Liver (tissue), 9 donors: Measurements from ENCODE around the gene LRRC45. TPM values are rescaled to one million over a fixed set of nuclear protein-coding genes. Genes with fewer than 3 reads are reported as not detected.

Experiments used
- DNase-seq: peaks from one replicate; pipeline ENCODE4 v3.0.0-alpha.2; 2017; ENCODE audit warnings: low spot score
- H3K27ac ChIP-seq, 2 donors: one replicate each; pipeline ENCODE4 v1.7.0; 2013; ENCODE audit warnings: inconsistent platforms in 2 of 2, low read length in 2 of 2, control low read depth in 1 of 2, low read depth in 1 of 2, mild to moderate bottlenecking in 1 of 2
- H3K27me3 ChIP-seq, 4 donors: one replicate each; pipeline versions ENCODE4 v1.6.1 to v1.7.0; 2013; ENCODE audit warnings: low read length in 3 of 4, inconsistent platforms in 1 of 4, mild to moderate bottlenecking in 1 of 4, moderate library complexity in 1 of 4; ENCODE audit not compliant: control insufficient read depth in 4 of 4, insufficient read depth in 4 of 4
- H3K36me3 ChIP-seq, 4 donors: one replicate each; pipeline versions ENCODE4 v1.6.1 to v1.7.0; 2013; ENCODE audit warnings: low read length in 3 of 4, mild to moderate bottlenecking in 3 of 4, low read depth in 1 of 4, moderate library complexity in 1 of 4; ENCODE audit not compliant: control insufficient read depth in 4 of 4, insufficient read depth in 3 of 4
- H3K4me1 ChIP-seq, 4 donors: one replicate each; pipeline versions ENCODE4 v1.6.1 to v1.7.0; 2013; ENCODE audit warnings: low read length in 3 of 4, mild to moderate bottlenecking in 3 of 4, moderate library complexity in 1 of 4; ENCODE audit not compliant: control insufficient read depth in 4 of 4, insufficient read depth in 4 of 4
- H3K4me3 ChIP-seq, 3 donors: one replicate each; pipeline versions ENCODE4 v1.6.1 to v1.7.0; 2013; ENCODE audit warnings: low read length in 3 of 3, control low read depth in 1 of 3, low read depth in 1 of 3, mild to moderate bottlenecking in 1 of 3
- H3K9ac ChIP-seq, 2 donors: one replicate each; pipeline ENCODE4 v1.7.0; 2013; ENCODE audit warnings: low read length in 2 of 2, mild to moderate bottlenecking in 2 of 2, moderate library complexity in 2 of 2, control low read depth in 1 of 2, low read depth in 1 of 2
- H3K9me3 ChIP-seq, 4 donors: one replicate each; pipeline versions ENCODE4 v1.6.1 to v1.7.0; 2013; ENCODE audit warnings: low read length in 3 of 4; ENCODE audit not compliant: control insufficient read depth in 4 of 4
- ATF3 ChIP-seq: IDR thresholded peaks from 2 replicates; pipeline ENCODE4 v1.6.1; 2016; ENCODE audit warnings: antibody characterized with exemption
- CTCF ChIP-seq: fragments of 150-350 bp; IDR thresholded peaks from 2 replicates; pipeline ENCODE4 v1.5.1; 2017; ENCODE audit warnings: improper control_type of control experiment, low read depth, low read length; ENCODE audit not compliant: missing input control
- EGR1 ChIP-seq, 2 donors: IDR thresholded peaks; 2 replicates each; pipeline ENCODE4 v1.6.1; 2016 to 2018; ENCODE audit warnings: antibody characterized with exemption in 2 of 2, low read depth in 2 of 2
- FOXA1 ChIP-seq: IDR thresholded peaks from 2 replicates; pipeline ENCODE4 v1.6.1; 2016; ENCODE audit warnings: antibody characterized with exemption
- FOXA2 ChIP-seq: IDR thresholded peaks from 2 replicates; pipeline ENCODE4 v1.6.1; 2016; ENCODE audit warnings: antibody characterized with exemption
- GABPA ChIP-seq, 2 donors: IDR thresholded peaks in 1 of 2; conservative IDR thresholded peaks in 1 of 2; 2 replicates each; pipeline ENCODE4 v1.6.1; 2016; ENCODE audit warnings: antibody characterized with exemption in 2 of 2, mild to moderate bottlenecking in 1 of 2, moderate library complexity in 1 of 2
- HNF4A ChIP-seq, 2 donors: conservative IDR thresholded peaks; 2 replicates each; pipeline ENCODE4 v1.6.1; 2016; ENCODE audit warnings: antibody characterized with exemption in 2 of 2, mild to moderate bottlenecking in 2 of 2
- HNF4G ChIP-seq: IDR thresholded peaks from 2 replicates; pipeline ENCODE4 v1.6.1; 2016; ENCODE audit warnings: antibody characterized with exemption
- JUND ChIP-seq, 2 donors: IDR thresholded peaks; 2 replicates each; pipeline ENCODE4 v1.6.1; 2016; ENCODE audit warnings: antibody characterized with exemption in 2 of 2
- MAX ChIP-seq: IDR thresholded peaks from 2 replicates; pipeline ENCODE4 v1.6.1; 2016; ENCODE audit warnings: antibody characterized with exemption
- NR2F2 ChIP-seq: IDR thresholded peaks from 2 replicates; pipeline ENCODE4 v1.6.1; 2016; ENCODE audit warnings: antibody characterized with exemption
- RAD21 ChIP-seq, 2 donors: IDR thresholded peaks; 2 replicates each; pipeline ENCODE4 v1.6.1; 2016; ENCODE audit warnings: antibody characterized with exemption in 2 of 2, mild to moderate bottlenecking in 2 of 2
- REST ChIP-seq: IDR thresholded peaks from 2 replicates; pipeline ENCODE4 v1.6.1; 2016; ENCODE audit warnings: antibody characterized with exemption, mild to moderate bottlenecking
- RXRA ChIP-seq, 2 donors: IDR thresholded peaks; 2 replicates each; pipeline ENCODE4 v1.6.1; 2017 to 2018; ENCODE audit warnings: antibody characterized with exemption in 2 of 2, mild to moderate bottlenecking in 1 of 2
- SP1 ChIP-seq: IDR thresholded peaks from 2 replicates; pipeline ENCODE4 v1.6.1; 2018; ENCODE audit warnings: antibody characterized with exemption, mild to moderate bottlenecking
- TAF1 ChIP-seq: conservative IDR thresholded peaks from 2 replicates; pipeline ENCODE4 v1.6.1; 2016; ENCODE audit warnings: antibody characterized with exemption, mild to moderate bottlenecking
- YY1 ChIP-seq: IDR thresholded peaks from 2 replicates; pipeline ENCODE4 v1.6.1; 2016; ENCODE audit warnings: antibody characterized with exemption, mild to moderate bottlenecking
- ZBTB33 ChIP-seq: IDR thresholded peaks from 2 replicates; pipeline ENCODE4 v1.6.1; 2016; ENCODE audit warnings: antibody characterized with exemption
- polyA plus RNA-seq, 2 donors: library from polyadenylated mRNA; stranded (reverse) in 1 of 2; unstranded in 1 of 2; fragments of 200-250 nt in 1 of 2; fragments of >200 nt in 1 of 2; fragmentation: Nextera tagmentation in 1 of 2; extraction: Ambion mirVana in 1 of 2; gene quantifications; one replicate each; pipeline versions ENCODE4 v1.2.1 to v1.2.3, GENCODE V29; 2013 to 2015
- total RNA-seq, 2 donors: library from RNA; depleted of rRNA; stranded (reverse); fragments of >200 nt; gene quantifications; one replicate each; pipeline ENCODE4 v1.2.3, GENCODE V29; 2014
- donor health status: healthy.
- donor health status: healthy.
- donor health status: healthy.
- donor health status: healthy.
- donor health status: healthy.

Gene LRRC45
- total and polyA plus RNA-seq, 4 donors = 4.0 to 14.1 (median 7.0) TPM

GRCh38 chr17:81973432-81973831, 49.7 kb upstream of the LRRC45 start:
- Histone ChIP-seq H3K27ac (no peak overlapping the region), H3K9ac (no peak overlapping the region), H3K27me3 (no peaks in the 10 kb centered on the region), H3K36me3 (no peaks in the 10 kb centered on the region), H3K4me1 (peaks cover 3 to 26% (median 11%) of the 10 kb centered on the region in 4 donors), H3K4me3 (no peak overlapping the region), H3K9me3 (peaks cover 0 to 2% (median 0%) of the 10 kb centered on the region in 4 donors)
- DNase-seq = no peak
- TF ChIP-seq SP1 = no peak
- TF ChIP-seq NR2F2 = no peak
- TF ChIP-seq ZBTB33 = no peak
- no peak for TF ChIP-seq HNF4A (conservative IDR thresholded peaks at IDR 0.05)
- TF ChIP-seq RXRA (IDR thresholded peaks at IDR 0.05) = no peak
- no peak for TF ChIP-seq REST
- no peak for TF ChIP-seq EGR1 (IDR thresholded peaks at IDR 0.05; ENCODE audit: low read depth in 2 of 2)
- no peak for TF ChIP-seq MAX
- TF ChIP-seq FOXA1 = no peak
- TF ChIP-seq CTCF = no peak
- TF ChIP-seq YY1 = no peak
- TF ChIP-seq GABPA (IDR thresholded peaks at IDR 0.05 in 1 of 2, conservative IDR thresholded peaks at IDR 0.05 in 1 of 2) = no peak
- no peak for TF ChIP-seq FOXA2
- no peak for TF ChIP-seq TAF1
- TF ChIP-seq JUND (IDR thresholded peaks at IDR 0.05) = no peak
- no peak for TF ChIP-seq HNF4G
- TF ChIP-seq ATF3 = no peak
- no peak for TF ChIP-seq RAD21 (IDR thresholded peaks at IDR 0.05)
